Karpas-422 (cell line): Measurements from ENCODE around the gene TMEM171. TPM values are rescaled to one million over a fixed set of nuclear protein-coding genes. Genes with fewer than 3 reads are reported as not detected.

ENCODE experiments used
- DNase-seq: peaks from one replicate; pipeline ENCODE4 v3.0.0-alpha.2; 2015
- H2AFZ ChIP-seq: fragments of 200-600 bp; sonication (generic); 2 replicates; pipeline ENCODE4 v1.6.1; 2014; ENCODE audit warnings: antibody characterized with exemption, low read length, mixed read lengths
- H3K27ac ChIP-seq: fragments of 200-600 bp; sonication (generic); 2 replicates; pipeline ENCODE4 v1.5.1; 2014; ENCODE audit warnings: mild to moderate bottlenecking, low read length, moderate library complexity
- H3K27me3 ChIP-seq: fragments of 200-600 bp; sonication (generic); 2 replicates; pipeline ENCODE4 v1.6.1; 2014; ENCODE audit warnings: low read length, mixed read lengths
- H3K36me3 ChIP-seq: fragments of 200-600 bp; sonication (generic); 2 replicates; pipeline ENCODE4 v1.6.1; 2014; ENCODE audit warnings: low read length, mixed read lengths; ENCODE audit not compliant: insufficient read depth
- H3K4me1 ChIP-seq: fragments of 200-600 bp; sonication (generic); 2 replicates; pipeline ENCODE4 v1.6.1; 2014; ENCODE audit warnings: mild to moderate bottlenecking, low read length, mixed read lengths
- H3K4me2 ChIP-seq: fragments of 200-600 bp; sonication (generic); 2 replicates; pipeline ENCODE4 v1.6.1; 2014; ENCODE audit warnings: low read length, low read depth, mild to moderate bottlenecking; ENCODE audit not compliant: poor library complexity, severe bottlenecking
- H3K4me3 ChIP-seq: fragments of 200-600 bp; sonication (generic); 2 replicates; pipeline ENCODE4 v1.5.1; 2014; ENCODE audit warnings: mild to moderate bottlenecking, antibody characterized with exemption, low read length, mixed read lengths
- H3K79me2 ChIP-seq: fragments of 200-600 bp; sonication (generic); 2 replicates; pipeline ENCODE4 v1.6.1; 2014; ENCODE audit warnings: mild to moderate bottlenecking, low read length, mixed read lengths
- H3K9ac ChIP-seq: fragments of 200-600 bp; sonication (generic); 2 replicates; pipeline ENCODE4 v1.6.0; 2014; ENCODE audit warnings: low read length
- H3K9me2 ChIP-seq: fragments of 200-600 bp; sonication (generic), shearing (Covaris generic); replicated peaks from 2 replicates; pipeline ENCODE4 v1.6.0; 2014; ENCODE audit warnings: mild to moderate bottlenecking, low read length, moderate library complexity; ENCODE audit not compliant: insufficient read depth
- H3K9me3 ChIP-seq: fragments of 300-700, 200-600 bp; sonication (generic); 2 replicates; pipeline ENCODE4 v1.6.1; 2014; ENCODE audit warnings: low read length, mixed read lengths
- H4K20me1 ChIP-seq: fragments of 200-600 bp; sonication (generic); 2 replicates; pipeline ENCODE4 v1.6.1; 2014; ENCODE audit warnings: mild to moderate bottlenecking, antibody characterized with exemption, low read length, low read depth; ENCODE audit not compliant: insufficient read depth
- total RNA-seq: library from RNA; depleted of rRNA; stranded (reverse); fragments of >200 nt; shearing (Covaris generic); gene quantifications from 2 replicates; pipeline ENCODE4 v1.2.3, GENCODE V29; 2014; ENCODE audit warnings: low replicate concordance

The TMEM171 gene
- total RNA-seq, 1 experiment from 2014 or later = not detected

DNA sequence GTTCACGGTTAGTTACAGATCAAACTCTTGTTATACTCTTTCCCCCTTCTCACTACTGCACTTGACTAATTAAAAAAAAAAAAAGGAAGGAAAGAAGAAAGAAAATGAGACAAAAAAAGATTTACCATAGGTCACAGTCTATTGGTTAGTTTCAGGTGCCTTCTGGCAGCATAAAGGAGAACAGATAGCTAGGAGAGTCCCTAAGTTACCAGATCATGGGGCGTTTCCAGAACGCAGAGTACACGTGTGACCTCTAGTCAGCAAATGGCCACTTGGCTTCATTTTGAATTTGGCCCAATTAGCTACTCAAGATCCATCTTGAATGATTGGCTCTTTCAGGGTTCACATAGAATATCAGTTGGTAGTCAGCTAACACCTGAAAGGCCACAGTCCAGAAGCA is 20.3 kb upstream of the TMEM171 start:
- Histone ChIP-seq H3K27me3 (0 out of 2 replicates have a peak, but pooled peaks cover 3% of the 10 kb centered on the region), H3K4me2 (no peak overlapping the region), H3K9ac (no peak overlapping the region), H3K9me2 (no peaks in the 10 kb centered on the region), H3K79me2 (no peaks in the 10 kb centered on the region), H3K36me3 (no peaks in the 10 kb centered on the region), H3K9me3 (no peaks in the 10 kb centered on the region), H3K27ac (no peak overlapping the region), H3K4me3 (no peak overlapping the region), H3K4me1 (no peaks in the 10 kb centered on the region), H2AFZ (no peak overlapping the region), H4K20me1 (no peaks in the 10 kb centered on the region)
- DNase-seq = no peak

DNA sequence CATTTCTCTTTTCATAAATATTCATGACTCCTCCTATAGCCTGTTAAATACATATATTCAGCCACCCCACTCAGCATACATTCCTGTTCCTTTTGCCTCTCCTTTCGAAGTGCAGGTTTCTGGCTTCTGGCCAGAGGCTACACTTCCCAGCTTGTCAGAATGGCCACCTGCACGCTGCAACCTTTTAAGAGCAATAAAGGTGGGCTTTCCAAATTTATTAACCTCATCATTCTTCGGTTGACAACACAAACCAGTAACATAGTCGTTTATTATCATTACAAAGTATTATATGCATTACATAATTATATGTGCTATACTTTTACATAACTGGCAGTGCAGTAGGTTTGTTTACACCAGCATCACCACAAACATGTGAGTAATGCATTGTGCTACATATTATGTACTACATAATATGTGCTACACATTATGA is 16.5 kb upstream of the TMEM171 start:
- H3K9me2 ChIP-seq = no peaks in the 10 kb centered on the region
- H3K4me1 ChIP-seq = no peaks in the 10 kb centered on the region
- H3K4me3 ChIP-seq = no peak overlapping the region
- H3K9me3 ChIP-seq = no peaks in the 10 kb centered on the region
- H3K4me2 ChIP-seq = no peak overlapping the region
- no peak overlapping the region for H2AFZ ChIP-seq
- no peak for DNase-seq
- H4K20me1 ChIP-seq = no peaks in the 10 kb centered on the region
- H3K27ac ChIP-seq = no peak overlapping the region
- H3K79me2 ChIP-seq = no peaks in the 10 kb centered on the region
- no peaks in the 10 kb centered on the region for H3K36me3 ChIP-seq
- no peak overlapping the region for H3K9ac ChIP-seq
- no peaks in the 10 kb centered on the region for H3K27me3 ChIP-seq

DNA sequence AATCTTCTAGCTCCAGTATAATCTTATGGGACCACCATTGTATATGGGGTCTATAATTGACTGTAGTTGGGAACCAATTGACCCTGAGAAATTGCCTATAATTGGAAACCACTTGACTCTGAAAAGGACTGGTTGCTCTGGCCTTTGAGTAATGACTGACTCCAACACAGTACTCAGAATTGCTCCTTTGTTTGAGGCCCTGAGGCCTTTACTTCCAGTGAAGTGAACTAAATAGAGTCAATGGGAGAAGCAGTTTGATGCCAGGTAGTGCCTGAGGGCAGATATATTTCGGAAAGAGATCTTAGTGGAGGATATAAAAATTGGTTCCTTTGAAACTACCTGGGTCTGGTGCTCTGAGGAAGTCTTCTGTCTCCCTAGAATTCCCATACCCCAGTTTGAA is 16.0 kb upstream of the TMEM171 start:
- DNase-seq = no peak
- Histone ChIP-seq H3K36me3 (no peaks in the 10 kb centered on the region), H3K9ac (no peak overlapping the region), H3K4me3 (no peak overlapping the region), H3K27me3 (no peaks in the 10 kb centered on the region), H3K4me1 (no peaks in the 10 kb centered on the region), H3K9me2 (no peaks in the 10 kb centered on the region), H2AFZ (no peak overlapping the region), H4K20me1 (no peaks in the 10 kb centered on the region), H3K9me3 (no peaks in the 10 kb centered on the region), H3K4me2 (no peak overlapping the region), H3K27ac (no peak overlapping the region), H3K79me2 (no peaks in the 10 kb centered on the region)

DNA sequence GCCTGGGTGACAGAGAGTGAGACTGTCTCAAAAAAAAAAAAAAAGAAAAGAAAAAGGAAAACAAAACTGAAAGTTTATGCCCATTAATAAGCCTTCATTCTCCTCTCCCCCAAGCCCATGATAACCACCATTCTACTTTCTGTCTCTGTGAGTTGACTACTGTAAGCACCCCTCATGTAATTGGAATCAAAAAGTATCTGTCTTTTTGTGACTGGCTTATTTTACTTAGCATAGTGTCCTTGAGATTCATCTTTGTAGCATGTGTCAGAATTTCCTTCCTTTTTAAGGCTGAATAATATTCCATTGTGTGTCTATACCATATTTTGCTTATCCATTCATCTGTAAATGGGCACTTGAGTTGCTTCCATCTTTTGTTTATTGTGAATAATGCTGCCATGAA is 14.0 kb upstream of the TMEM171 start:
- H3K9ac ChIP-seq = no peak overlapping the region
- no peak overlapping the region for H3K27ac ChIP-seq
- H3K9me3 ChIP-seq = no peaks in the 10 kb centered on the region
- no peaks in the 10 kb centered on the region for H3K36me3 ChIP-seq
- H3K4me1 ChIP-seq = no peaks in the 10 kb centered on the region
- no peaks in the 10 kb centered on the region for H3K9me2 ChIP-seq
- H3K79me2 ChIP-seq = no peaks in the 10 kb centered on the region
- no peaks in the 10 kb centered on the region for H3K27me3 ChIP-seq
- H4K20me1 ChIP-seq = no peaks in the 10 kb centered on the region
- H3K4me3 ChIP-seq = no peak overlapping the region
- H3K4me2 ChIP-seq = no peak overlapping the region
- DNase-seq = no peak
- H2AFZ ChIP-seq = no peak overlapping the region

DNA sequence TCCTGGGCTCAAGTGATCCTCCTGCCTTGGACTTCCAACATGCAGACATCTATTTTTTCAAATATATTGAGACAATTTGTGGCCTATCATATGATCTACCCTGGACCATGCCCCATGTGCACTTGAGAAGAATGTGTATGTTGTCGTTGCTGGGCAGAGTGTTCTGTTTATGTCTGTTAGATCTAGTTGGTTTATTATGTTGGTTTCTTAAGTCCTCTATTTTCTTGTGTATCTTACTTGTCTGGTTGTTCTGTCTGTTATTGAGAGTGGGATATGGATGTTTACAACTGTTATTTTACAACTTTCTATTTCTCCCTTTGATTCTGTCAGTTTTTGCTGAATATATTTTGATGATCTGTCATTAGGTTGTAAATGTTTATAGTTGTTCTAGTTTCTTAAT is 10.2 kb upstream of the TMEM171 start:
- H3K9me2 ChIP-seq = no peaks in the 10 kb centered on the region
- no peaks in the 10 kb centered on the region for H3K9me3 ChIP-seq
- H3K36me3 ChIP-seq = no peaks in the 10 kb centered on the region
- no peak overlapping the region for H3K4me3 ChIP-seq
- no peaks in the 10 kb centered on the region for H3K4me1 ChIP-seq
- H2AFZ ChIP-seq = no peak overlapping the region
- no peak overlapping the region for H3K27ac ChIP-seq
- H3K4me2 ChIP-seq = no peak overlapping the region
- H4K20me1 ChIP-seq = no peaks in the 10 kb centered on the region
- H3K9ac ChIP-seq = no peak overlapping the region
- no peak for DNase-seq
- H3K79me2 ChIP-seq = no peaks in the 10 kb centered on the region
- no peaks in the 10 kb centered on the region for H3K27me3 ChIP-seq

DNA sequence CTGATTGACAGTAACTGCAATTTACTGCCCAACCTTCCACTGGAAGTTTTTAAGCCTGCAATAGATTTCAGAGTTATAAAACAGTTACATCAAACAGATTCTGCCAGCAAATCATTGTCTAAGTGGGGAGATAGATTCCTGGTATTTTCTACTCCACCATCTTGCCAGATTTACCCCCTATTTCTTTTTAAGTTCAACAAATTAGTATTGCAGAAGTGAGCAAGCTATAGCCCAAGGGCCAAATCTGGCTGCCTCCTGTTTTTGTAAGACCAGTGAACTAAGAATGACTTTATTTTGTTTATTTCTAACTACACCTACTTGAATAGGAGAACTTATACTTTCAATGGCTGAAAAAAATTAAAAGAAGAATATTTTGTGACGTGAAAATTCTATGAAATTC is 8.8 kb upstream of the TMEM171 start:
- H3K4me3 ChIP-seq = no peak overlapping the region
- H3K9me2 ChIP-seq = no peaks in the 10 kb centered on the region
- H3K4me2 ChIP-seq = no peak overlapping the region
- no peak overlapping the region for H2AFZ ChIP-seq
- H3K4me1 ChIP-seq = no peaks in the 10 kb centered on the region
- no peak overlapping the region for H3K9ac ChIP-seq
- no peaks in the 10 kb centered on the region for H3K27me3 ChIP-seq
- no peak overlapping the region for H3K27ac ChIP-seq
- no peak for DNase-seq
- no peaks in the 10 kb centered on the region for H3K79me2 ChIP-seq
- no peaks in the 10 kb centered on the region for H4K20me1 ChIP-seq
- no peaks in the 10 kb centered on the region for H3K9me3 ChIP-seq
- H3K36me3 ChIP-seq = no peaks in the 10 kb centered on the region

DNA sequence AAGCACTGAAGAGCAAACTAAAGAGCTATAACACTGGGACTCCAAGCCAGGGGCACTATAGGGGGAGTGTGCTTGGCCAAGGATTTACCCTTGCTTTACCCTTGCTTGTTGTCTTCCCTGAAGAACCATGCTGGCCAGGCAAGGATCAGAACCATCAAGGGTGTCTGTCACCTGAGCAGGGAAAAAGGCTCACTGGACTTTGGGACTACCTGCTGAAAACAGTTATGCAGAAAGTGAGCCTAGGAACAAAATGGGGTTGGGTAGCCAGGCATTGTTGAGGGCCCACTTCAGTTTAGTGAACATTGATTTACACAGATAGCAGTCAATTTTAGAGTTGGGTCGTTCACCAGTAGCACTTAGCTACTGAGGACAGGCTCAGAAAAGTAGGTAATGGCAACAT is 8.0 kb upstream of the TMEM171 start:
- H3K4me3 ChIP-seq = no peak overlapping the region
- H3K9me3 ChIP-seq = no peaks in the 10 kb centered on the region
- no peak overlapping the region for H2AFZ ChIP-seq
- H3K27ac ChIP-seq = no peak overlapping the region
- no peaks in the 10 kb centered on the region for H3K9me2 ChIP-seq
- no peaks in the 10 kb centered on the region for H3K4me1 ChIP-seq
- no peaks in the 10 kb centered on the region for H3K36me3 ChIP-seq
- no peaks in the 10 kb centered on the region for H3K27me3 ChIP-seq
- no peaks in the 10 kb centered on the region for H3K79me2 ChIP-seq
- H4K20me1 ChIP-seq = no peaks in the 10 kb centered on the region
- no peak for DNase-seq
- H3K9ac ChIP-seq = no peak overlapping the region
- H3K4me2 ChIP-seq = no peak overlapping the region

DNA sequence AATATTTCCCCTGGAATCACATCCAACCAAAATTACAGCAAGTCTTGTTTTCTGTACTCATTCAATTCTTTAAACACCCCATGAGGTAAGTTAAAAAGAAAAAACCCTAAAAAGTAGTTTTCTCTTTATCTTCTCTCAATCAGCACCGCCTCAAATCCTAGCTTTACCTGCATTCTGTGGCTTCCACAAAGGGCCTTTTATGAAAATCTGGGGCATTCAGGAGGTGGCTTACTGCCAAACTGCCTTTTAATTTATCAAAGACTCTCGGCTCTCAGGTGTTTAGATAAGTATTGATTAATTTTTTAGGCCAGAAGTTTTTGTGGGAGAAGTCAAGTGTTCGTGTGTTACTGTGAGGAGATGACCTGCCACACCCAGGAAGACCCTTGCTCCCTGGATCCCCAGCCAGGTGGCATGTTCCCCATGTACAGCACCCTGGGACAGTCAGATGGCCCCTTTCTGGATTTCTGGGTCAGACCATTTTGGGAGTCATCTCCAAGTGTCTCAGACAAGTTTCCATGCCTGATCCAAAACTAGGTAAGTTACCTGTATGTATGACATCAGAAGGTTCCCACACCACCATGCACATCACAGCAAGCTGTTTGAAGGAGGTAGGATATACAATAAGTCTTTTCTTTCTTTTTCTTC is 6.2 kb upstream of the TMEM171 start:
- H3K9me3 ChIP-seq = no peaks in the 10 kb centered on the region
- no peak overlapping the region for H3K9ac ChIP-seq
- H3K4me2 ChIP-seq = no peak overlapping the region
- no peaks in the 10 kb centered on the region for H3K79me2 ChIP-seq
- no peak overlapping the region for H2AFZ ChIP-seq
- no peaks in the 10 kb centered on the region for H3K27me3 ChIP-seq
- no peaks in the 10 kb centered on the region for H4K20me1 ChIP-seq
- H3K27ac ChIP-seq = no peak overlapping the region
- no peaks in the 10 kb centered on the region for H3K4me1 ChIP-seq
- no peak for DNase-seq
- no peaks in the 10 kb centered on the region for H3K36me3 ChIP-seq
- no peaks in the 10 kb centered on the region for H3K9me2 ChIP-seq
- H3K4me3 ChIP-seq = no peak overlapping the region
